SK-N-SH (cell line): Measurements from ENCODE around the gene TFAP2D. TPM values are rescaled to one million over a fixed set of nuclear protein-coding genes. Genes with fewer than 3 reads are reported as not detected.

Experiments used
- CTCF ChIA-PET: fragments of 300-600, 350-600 bp; formaldehyde crosslinking; extraction: SDS; loops from one replicate; lab custom pipeline; 2021; lab: Yijun Ruan, JAX
- POLR2A ChIA-PET: fragments of 350-600 bp; sonication (Branson Sonifier 250); formaldehyde crosslinking; extraction: SDS; loops from one replicate; lab custom pipeline; 2020; ENCODE audit warnings: antibody characterized with exemption, inconsistent platforms; lab: Yijun Ruan, JAX
- DNase-seq: peaks from one replicate; pipeline ENCODE4 v3.0.0; 2012
- H2AFZ ChIP-seq: fragments of 200-600 bp; sonication (generic); 2 replicates; pipeline ENCODE4 v1.8.1; 2016; ENCODE audit warnings: antibody characterized with exemption, mild to moderate bottlenecking, low read depth
- H3F3A ChIP-seq: fragments of 200-600 bp; sonication (generic); replicated peaks from 2 replicates; pipeline ENCODE3; 2016; ENCODE audit warnings: antibody characterized with exemption, mild to moderate bottlenecking; ENCODE audit not compliant: insufficient read depth
- H3K27ac ChIP-seq, 2 experiments: fragments of 200-500 bp in 1 of 2; fragments of 200-600 bp in 1 of 2; sonication (Bioruptor generic) in 1 of 2; sonication (generic), shearing (Covaris generic) in 1 of 2; 2 replicates each; pipeline versions ENCODE4 v1.5.1 to v1.6.1; 2014 to 2016; ENCODE audit warnings: low read depth in 2 of 2, inconsistent platforms in 1 of 2, low read length in 1 of 2, mild to moderate bottlenecking in 1 of 2, mixed read lengths in 1 of 2
- H3K27me3 ChIP-seq: fragments of 200-600 bp; sonication (generic), shearing (Covaris generic); 2 replicates; pipeline ENCODE4 v1.6.1; 2016; ENCODE audit warnings: mixed run types; ENCODE audit not compliant: insufficient read depth
- H3K36me3 ChIP-seq, 2 experiments: fragments of 200-500 bp in 1 of 2; fragments of 200-600 bp in 1 of 2; sonication (Bioruptor generic) in 1 of 2; sonication (generic) in 1 of 2; replicated peaks in 1 of 2; 2 replicates each; pipeline versions ENCODE3 to v1.5.1; 2014 to 2016; ENCODE audit warnings: low read length in 1 of 2, mild to moderate bottlenecking in 1 of 2; ENCODE audit not compliant: insufficient read depth in 2 of 2, control insufficient read depth in 1 of 2
- H3K4me1 ChIP-seq, 2 experiments: fragments of 200-500 bp in 1 of 2; fragments of 200-600 bp in 1 of 2; sonication (Bioruptor generic) in 1 of 2; sonication (generic), shearing (Covaris generic) in 1 of 2; 2 replicates each; pipeline versions ENCODE4 v1.5.1 to v1.6.1; 2014 to 2016; ENCODE audit warnings: low read depth in 1 of 2, low read length in 1 of 2, mixed run types in 1 of 2; ENCODE audit not compliant: insufficient read depth in 2 of 2, control insufficient read depth in 1 of 2
- H3K4me2 ChIP-seq: fragments of 200-600 bp; sonication (generic), shearing (Covaris generic); 2 replicates; pipeline ENCODE4 v1.6.1; 2017; ENCODE audit warnings: mixed run types
- H3K4me3 ChIP-seq, 2 experiments: fragments of 200-500 bp in 1 of 2; fragments of 200-600 bp in 1 of 2; sonication (Bioruptor generic) in 1 of 2; sonication (generic), shearing (Covaris generic) in 1 of 2; 2 replicates each; pipeline versions ENCODE4 v1.5.1 to v1.8.1; 2014 to 2016; ENCODE audit warnings: low read depth in 2 of 2, inconsistent platforms in 1 of 2, low read length in 1 of 2, mild to moderate bottlenecking in 1 of 2, mixed read lengths in 1 of 2, moderate library complexity in 1 of 2
- H3K79me2 ChIP-seq: fragments of 200-600 bp; sonication (generic); 2 replicates; pipeline ENCODE4 v1.8.1; 2017; ENCODE audit warnings: mild to moderate bottlenecking; ENCODE audit not compliant: insufficient read depth
- H3K9ac ChIP-seq: fragments of 200-600 bp; sonication (generic); 2 replicates; pipeline ENCODE4 v1.6.1; 2017; ENCODE audit warnings: mixed run types
- H3K9me2 ChIP-seq: fragments of 200-600 bp; sonication (generic); 2 replicates; pipeline ENCODE4 v1.6.1; 2017; ENCODE audit warnings: mixed run types
- H3K9me3 ChIP-seq: fragments of 200-600 bp; sonication (generic); 2 replicates; pipeline ENCODE4 v1.6.1; 2017; ENCODE audit warnings: mixed run types, mild to moderate bottlenecking, moderate library complexity
- H4K20me1 ChIP-seq: fragments of 200-600 bp; sonication (generic); 2 replicates; pipeline ENCODE4 v1.6.1; 2017; ENCODE audit warnings: mild to moderate bottlenecking, mixed run types; ENCODE audit not compliant: insufficient read depth
- EZH2phosphoT487 ChIP-seq: fragments of 200-600 bp; sonication (generic); IDR thresholded peaks from 2 replicates; pipeline ENCODE4 v1.6.1; 2017; ENCODE audit warnings: low read depth, mixed run types, mild to moderate bottlenecking, antibody characterized with exemption, moderate library complexity, borderline replicate concordance
- FOXJ3 ChIP-seq: sonication (generic); formaldehyde crosslinking; IDR thresholded peaks from 2 replicates; pipeline ENCODE4 v1.5.1; 2020; ENCODE audit warnings: mild to moderate bottlenecking, missing genetic modification reagents
- FOXM1 ChIP-seq: IDR thresholded peaks from 2 replicates; pipeline ENCODE4 v1.4.0; 2012; ENCODE audit warnings: low read depth, mild to moderate bottlenecking
- GABPA ChIP-seq: IDR thresholded peaks from 2 replicates; pipeline ENCODE4 v1.4.0; 2012; ENCODE audit warnings: low read depth, mild to moderate bottlenecking
- GATA2 ChIP-seq: sonication (generic); formaldehyde crosslinking; IDR thresholded peaks from 2 replicates; pipeline ENCODE4 v1.5.0; 2020; ENCODE audit warnings: mild to moderate bottlenecking, missing genetic modification reagents
- MAX ChIP-seq: IDR thresholded peaks from 2 replicates; pipeline ENCODE4 v1.4.0; 2012; ENCODE audit warnings: low read depth
- MEF2A ChIP-seq: IDR thresholded peaks from 2 replicates; pipeline ENCODE4 v1.4.0; 2012; ENCODE audit warnings: low read depth, borderline replicate concordance
- MXI1 ChIP-seq: IDR thresholded peaks from 2 replicates; pipeline ENCODE4 v1.6.1; 2012; ENCODE audit warnings: mild to moderate bottlenecking, low read depth, low read length, improper control_type of control experiment
- NFIC ChIP-seq: IDR thresholded peaks from 2 replicates; pipeline ENCODE4 v1.4.0; 2012; ENCODE audit warnings: borderline replicate concordance
- POLR2AphosphoS5 ChIP-seq: IDR thresholded peaks from 2 replicates; pipeline ENCODE4 v1.6.1; 2012; ENCODE audit warnings: low read depth, low read length
- RAD21 ChIP-seq: IDR thresholded peaks from 2 replicates; pipeline ENCODE4 v1.6.1; 2012; ENCODE audit warnings: mild to moderate bottlenecking, low read length
- SIN3A ChIP-seq: IDR thresholded peaks from 2 replicates; pipeline ENCODE4 v1.6.1; 2012; ENCODE audit warnings: low read depth, mild to moderate bottlenecking, low read length, moderate library complexity, borderline replicate concordance
- TEAD4 ChIP-seq: IDR thresholded peaks from 2 replicates; pipeline ENCODE4 v1.4.0; 2012; ENCODE audit warnings: mild to moderate bottlenecking, borderline replicate concordance; ENCODE audit not compliant: insufficient read depth
- USF2 ChIP-seq: fragments of 150-350 bp; IDR thresholded peaks from 2 replicates; pipeline ENCODE4 v1.6.1; 2017; ENCODE audit warnings: antibody characterized with exemption, low read length, low read depth, borderline replicate concordance
- YY1 ChIP-seq: IDR thresholded peaks from 2 replicates; pipeline ENCODE4 v1.4.0; 2012; ENCODE audit warnings: low read depth, mild to moderate bottlenecking
- ZBTB33 ChIP-seq: IDR thresholded peaks from 2 replicates; pipeline ENCODE4 v1.4.0; 2012; ENCODE audit warnings: low read depth, borderline replicate concordance
- WGBS: methylation state at CpG from one replicate; pipeline ENCODE4 v1.1.6; 2017; ENCODE audit warnings: low lambda C conversion rate; 5-methylcytosine and 5-hydroxymethylcytosine counted together
- polyA plus RNA-seq, 3 experiments: library from polyadenylated mRNA; depleted of rRNA; stranded (reverse); fragments of >200 nt; gene quantifications; 2 replicates each; pipeline ENCODE4 v1.2.3, GENCODE V29; 2012

The TFAP2D gene
- polyA plus RNA-seq (2012; rRNA removed), result not detected in 2 replicates
- not detected in 2 replicates for polyA plus RNA-seq (2012; cell fraction: cytosol; rRNA removed)
- not detected in 2 replicates for polyA plus RNA-seq (2012; cell fraction: nucleus; rRNA removed)

GRCh38 chr6:50713226-50713625, at the start of gene TFAP2D:
Gene TFAP2D, plus strand, starts transcription at chr6:50713526. Its CDS starts 530 bp downstream, at chr6:50714056.
- no peak for DNase-seq
- H3K79me2 ChIP-seq, result no peaks in the 10 kb centered on the region

GRCh38 chr6:50663806-50664205, 49.5 kb upstream of the TFAP2D start:
- Histone ChIP-seq H3K9me3 (no peaks in the 10 kb centered on the region), H3K27ac (no peak overlapping the region), H2AFZ (no peak overlapping the region), H3K36me3 (no peaks in the 10 kb centered on the region), H3K4me1 (no peaks in the 10 kb centered on the region), H3K9ac (no peak overlapping the region), H3K27me3 (no peaks in the 10 kb centered on the region), H3K9me2 (no peaks in the 10 kb centered on the region), H3K4me3 (no peak overlapping the region), H3K79me2 (no peaks in the 10 kb centered on the region), H3K4me2 (no peak overlapping the region), H4K20me1 (no peaks in the 10 kb centered on the region), H3F3A (no peaks in the 10 kb centered on the region)
- ChIA-PET CTCF (no interaction called here), POLR2A (no interaction called here)
- 88% methylated on average over 1 of the region's 1 CpG for WGBS
- TF ChIP-seq SIN3A (no peak), RAD21 (no peak), POLR2AphosphoS5 (no peak), MXI1 (no peak), MAX (no peak), FOXM1 (no peak), MEF2A (no peak), USF2 (no peak)
- DNase-seq, result no peak

More at GRCh38 chr6:50713226-50713625, at the start of gene TFAP2D:
- Histone ChIP-seq H3K36me3 (no peaks in the 10 kb centered on the region), H3K9ac (no peak within 1 kb of the TSS), H3K9me2 (no peaks in the 10 kb centered on the region), H3K27me3 (peaks cover 19% of the 10 kb centered on the region; the same call in 1 of the 2 replicates), H3F3A (no peaks in the 10 kb centered on the region), H3K4me3 (peak within 1 kb of the TSS in 1 of 2 experiments; percentile 25; a peak in 1 of 4 replicates), H4K20me1 (no peaks in the 10 kb centered on the region), H3K4me2 (no peak within 1 kb of the TSS), H3K4me1 (peaks cover 0 to 9% of the 10 kb centered on the region in 2 experiments; a peak in 1 of 4 replicates), H2AFZ (no peak within 1 kb of the TSS), H3K9me3 (no peaks in the 10 kb centered on the region), H3K27ac (no peak within 1 kb of the TSS)
- POLR2A ChIA-PET, result no interaction called here
- WGBS, result 39% methylated on average over 4 of the region's 4 CpGs
- CTCF ChIA-PET, result interaction anchor here (0.7 kb wide), 1 partner anchor 1092 kb away, joined by 3 read pairs; no protein-coding TSS in a partner anchor
- TF ChIP-seq SIN3A (no peak), POLR2AphosphoS5 (no peak), EZH2phosphoT487 (no peak), GATA2 (no peak), YY1 (no peak), NFIC (no peak), FOXM1 (no peak), GABPA (no peak), TEAD4 (no peak), FOXJ3 (CRISPR knock-in tag) (no peak), ZBTB33 (no peak)
